Measurements from ENCODE around the gene PRRG2. TPM values are rescaled to one million over a fixed set of nuclear protein-coding genes. Genes with fewer than 3 reads are reported as not detected.

Gene PRRG2
- total RNA-seq, 2 experiments from 2014 or later, result 0.52 TPM

DNA sequence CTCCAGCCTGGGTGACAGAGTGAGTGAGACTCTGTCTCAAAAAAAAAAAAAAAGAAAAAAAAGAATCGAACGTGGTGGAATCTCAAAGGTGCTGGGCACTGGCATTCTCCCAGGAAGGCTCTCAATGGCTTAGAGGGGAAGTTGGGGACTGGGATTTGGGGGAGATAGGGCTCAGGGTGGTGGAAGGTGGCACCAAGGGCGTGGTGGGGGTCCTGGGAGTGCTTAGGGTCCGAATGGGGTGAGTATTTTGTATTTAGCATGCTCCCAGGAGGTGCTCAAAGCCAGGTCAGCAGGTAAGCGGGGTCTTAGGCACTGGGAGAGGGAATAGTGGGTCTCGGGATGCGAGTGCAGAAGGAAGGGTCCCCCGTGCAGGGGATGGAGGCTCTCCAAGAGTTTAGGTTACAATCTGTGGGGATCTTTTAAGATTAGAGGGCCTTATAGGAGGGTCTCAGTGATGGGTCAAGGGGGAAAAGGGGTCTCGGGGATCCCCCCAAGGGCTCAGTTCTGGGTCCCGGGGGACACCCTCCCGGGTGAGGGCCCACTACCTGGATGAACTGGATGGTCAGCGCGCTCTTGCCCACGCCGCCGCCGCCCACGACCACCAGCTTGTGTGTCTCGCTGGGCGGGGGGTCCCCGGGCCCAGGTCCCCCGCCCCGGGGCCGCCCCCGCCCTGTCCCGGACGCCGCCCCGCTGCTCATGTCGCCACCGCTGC lies 58.4 kb downstream of the PRRG2 start:
- H3K4me3 Mint-ChIP-seq, result peak overlapping the region; percentile 99
- peaks cover 5% of the 10 kb centered on the region for H3K36me3 Mint-ChIP-seq (ENCODE audit: low read depth)
- CTCF ChIA-PET, result interaction anchor here (0.6 to 1.8 kb wide), 7 partner anchors 8 to 133 kb away, joined by 3 to 5 read pairs (median 3); no protein-coding TSS in a partner anchor
- H3K27ac Mint-ChIP-seq, result peak overlapping the region; percentile 36
- DNase-seq, result no peak
- no peaks in the 10 kb centered on the region for H3K9me3 Mint-ChIP-seq
- intact Hi-C loops (cut with micrococcal nuclease), result loop anchor here (1.0 to 2.0 kb wide), 13 partner anchors 26 to 745 kb away; partner anchors contain the start of genes ALDH16A1, BCL2L12, FTL and IRF3
- H3K4me1 Mint-ChIP-seq (ENCODE audit: low read depth), result peaks cover 40% of the 10 kb centered on the region
- no peaks in the 10 kb centered on the region for H3K27me3 Mint-ChIP-seq (ENCODE audit: low read depth)

DNA sequence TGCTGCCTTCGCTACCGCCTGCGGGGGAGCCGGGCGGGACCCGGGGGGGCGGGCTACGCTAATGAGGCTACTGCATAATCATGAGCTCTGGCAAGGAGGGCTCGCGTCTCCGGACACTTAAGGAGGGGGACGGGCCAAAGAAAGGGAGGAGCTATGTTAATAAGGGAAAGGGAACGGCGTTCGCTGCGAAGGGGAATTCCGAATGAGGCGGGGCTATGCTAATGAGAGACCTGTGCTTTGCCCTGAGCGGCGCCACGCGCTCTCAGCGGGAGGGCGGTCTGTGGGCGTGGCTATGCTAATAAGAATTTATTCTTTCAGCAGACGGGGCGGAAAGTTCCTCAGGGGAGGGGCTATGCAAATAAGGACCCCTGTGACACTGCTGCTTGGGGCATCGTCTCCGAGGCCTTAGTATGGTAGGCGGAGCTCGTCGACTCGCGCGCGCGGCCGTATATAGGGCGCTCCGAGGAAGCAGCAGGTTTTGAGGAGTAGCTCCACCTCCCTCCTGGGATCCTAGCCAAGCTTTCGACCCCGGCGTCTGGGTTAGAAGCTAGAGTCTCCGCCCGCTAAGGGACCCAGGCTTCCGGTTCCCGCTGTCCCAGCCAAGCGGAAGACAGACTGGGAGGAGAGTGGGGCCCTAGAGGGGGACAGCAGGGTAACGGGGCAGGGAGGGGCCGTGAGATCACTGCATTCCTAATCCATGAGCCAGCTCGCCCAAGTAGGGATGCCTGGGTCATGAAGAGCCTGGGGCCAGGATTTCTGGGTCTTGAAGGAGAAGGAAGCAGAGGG lies 59.2 kb downstream of the PRRG2 start, which contains the start of gene RRAS:
Gene RRAS (minus strand): TSS at position 31 of the 786 bp plus-strand sequence. CDS start 45 bp downstream, outside the sequence.
- peak; percentile 100 for DNase-seq
- H3K4me3 Mint-ChIP-seq, result peak within 1 kb of the TSS; percentile 99
- H3K4me1 Mint-ChIP-seq (ENCODE audit: low read depth), result peaks cover 43% of the 10 kb centered on the region
- peaks cover 5% of the 10 kb centered on the region for H3K36me3 Mint-ChIP-seq (ENCODE audit: low read depth)
- H3K27me3 Mint-ChIP-seq (ENCODE audit: low read depth), result no peaks in the 10 kb centered on the region
- CTCF ChIA-PET, result interaction anchor here (0.6 to 1.8 kb wide), 7 partner anchors 9 to 229 kb away, joined by 3 to 5 read pairs (median 3); no protein-coding TSS in a partner anchor
- intact Hi-C loops (cut with micrococcal nuclease), result loop anchor here (1.0 to 2.0 kb wide), 13 partner anchors 25 to 744 kb away; partner anchors contain the start of genes ALDH16A1, BCL2L12, FTL and IRF3
- H3K9me3 Mint-ChIP-seq, result no peaks in the 10 kb centered on the region
- H3K27ac Mint-ChIP-seq, result peak within 1 kb of the TSS; percentile 99

Other genes starting within 250 kb of the PRRG2 start
- 100 to 1,000 TPM; 182 to 189 TPM for gene CD37, start 245.9 kb upstream of the PRRG2 start, total RNA-seq
- gene TEAD2, start 218.9 kb upstream of the PRRG2 start, total RNA-seq, result under 1 TPM in 1 of 2 experiments, not detected in 1; 0.20 TPM
- gene DKKL1, start 217.4 kb upstream of the PRRG2 start, total RNA-seq, result not detected
- gene KASH5, start 193.1 kb upstream of the PRRG2 start, total RNA-seq, result 1 to 10 TPM; 2.4 to 3.2 TPM
- gene PTH2, start 157.9 kb upstream of the PRRG2 start, total RNA-seq, result not detected
- gene GFY, start 155.9 kb upstream of the PRRG2 start, total RNA-seq, result not detected
- gene SLC17A7, start 139.8 kb upstream of the PRRG2 start, total RNA-seq, result under 1 TPM; 0.12 TPM
- gene PIH1D1, start 129.5 kb upstream of the PRRG2 start, total RNA-seq, result 10 to 100 TPM; 80.7 to 84.4 TPM
- gene ALDH16A1, start 128.1 kb upstream of the PRRG2 start, total RNA-seq, result 10 to 100 TPM; 43.4 to 46.8 TPM
- 10 to 100 TPM; 23.9 to 28.4 TPM for gene FLT3LG, start 107.1 kb upstream of the PRRG2 start, total RNA-seq
- 1,000 to 10,000 TPM; 4,441 to 4,607 TPM for gene RPL13A, start 93.7 kb upstream of the PRRG2 start, total RNA-seq
- 1,000 to 10,000 TPM; 3,906 to 3,945 TPM for gene RPS11, start 84.9 kb upstream of the PRRG2 start, total RNA-seq
- gene FCGRT, start 68.7 kb upstream of the PRRG2 start, total RNA-seq, result 10 to 100 TPM; 15.7 to 17.1 TPM
- gene RCN3, start 53.3 kb upstream of the PRRG2 start, total RNA-seq, result 1 to 10 TPM; 6.7 to 7.2 TPM
- gene NOSIP, start 760 bp upstream of the PRRG2 start, total RNA-seq, result 10 to 100 TPM; 76.4 to 77.4 TPM
- 10 to 100 TPM; 16.4 to 16.9 TPM for gene PRR12, start 9.9 kb downstream of the PRRG2 start, total RNA-seq
- 1 to 10 TPM; 7.2 to 7.8 TPM for gene RRAS, start 58.8 kb downstream of the PRRG2 start, total RNA-seq
- 10 to 100 TPM; 39.9 to 41.9 TPM for gene SCAF1, start 60.9 kb downstream of the PRRG2 start, total RNA-seq
- gene IRF3, start 84.5 kb downstream of the PRRG2 start, total RNA-seq, result 10 to 100 TPM; 85.2 to 97.8 TPM
- gene BCL2L12, start 84.6 kb downstream of the PRRG2 start, total RNA-seq, result 10 to 100 TPM; 70.5 to 75.6 TPM
- 100 to 1,000 TPM; 380 to 394 TPM for gene PRMT1, start 96.0 kb downstream of the PRRG2 start, total RNA-seq
- 1 to 10 TPM; 1.4 to 1.8 TPM for gene ADM5, start 108.3 kb downstream of the PRRG2 start, total RNA-seq
- gene CPT1C, start 109.8 kb downstream of the PRRG2 start, total RNA-seq, result under 1 TPM; 0.32 to 0.48 TPM
- gene TSKS, start 182.0 kb downstream of the PRRG2 start, total RNA-seq, result under 1 TPM; 0.57 to 0.72 TPM
- gene AP2A1, start 185.7 kb downstream of the PRRG2 start, total RNA-seq, result 10 to 100 TPM; 87.7 to 88.3 TPM
- 10 to 100 TPM; 14.5 to 14.9 TPM for gene FUZ, start 232.0 kb downstream of the PRRG2 start, total RNA-seq
- 10 to 100 TPM; 32.4 to 39.2 TPM for gene MED25, start 237.0 kb downstream of the PRRG2 start, total RNA-seq

Data from activated naive CD4-positive, alpha-beta T cell treated with anti-CD3 and anti-CD28 coated beads for 36 hours (primary cell).